HepG2 (cell line): ENCODE results near the gene CDRT4. TPM values are rescaled to one million over a fixed set of nuclear protein-coding genes. Genes with fewer than 3 reads are reported as not detected.

Experiments
- ATAC-seq: fragments of 200-7000 bp; cut with Tn5 transposase; 3 replicates; pipeline ENCODE4 v1.9.1; 2020; ENCODE audit warnings: mild to moderate bottlenecking, moderate library complexity
- BruUV-seq: library from RNA; stranded (reverse); fragments of 400-500 nt; replicated peaks from 2 replicates; lab custom pipeline; 2021; lab: Mats Ljungman, UMichigan
- CTCF ChIA-PET: fragments of 300-600 bp; formaldehyde crosslinking; extraction: SDS; loops from one replicate; lab custom pipeline; 2021; ENCODE audit warnings: low total read pairs, inconsistent platforms, low intra/inter-chr PET ratio; lab: Yijun Ruan, JAX
- POLR2A ChIA-PET: fragments of 350-600 bp; sonication (Branson Sonifier 250); formaldehyde crosslinking; loops from one replicate; lab custom pipeline; 2020; ENCODE audit warnings: antibody characterized with exemption, inconsistent platforms; lab: Yijun Ruan, JAX
- DNase-seq: peaks from one replicate; pipeline ENCODE4 v3.0.0-alpha.2; 2015; ENCODE audit warnings: low spot score
- FAIRE-seq: peaks from 3 replicates; lab custom pipeline; 2011; peaks lifted over from hg19 to GRCh38; lab: Jason Lieb, UNC
- H2AFZ ChIP-seq: one replicate; pipeline ENCODE4 v1.6.1; 2011; ENCODE audit warnings: low read length, inconsistent platforms
- H3K27ac ChIP-seq: fragments of 300-600 bp; 3 replicates; pipeline ENCODE4 v1.8.0; 2011; ENCODE audit warnings: mixed run types, mild to moderate bottlenecking, mixed read lengths, low read length, inconsistent platforms; ENCODE audit not compliant: insufficient read depth; ENCODE audit errors: extremely low read length
- H3K27me3 ChIP-seq, 2 experiments: fragments of 200-600 bp in 1 of 2; 2 replicates in 1 of 2; 3 replicates in 1 of 2; pipeline versions ENCODE4 v1.6.0 to v1.8.0; 2011; ENCODE audit warnings: low read length in 2 of 2, mild to moderate bottlenecking in 2 of 2, moderate library complexity in 2 of 2, inconsistent platforms in 1 of 2; ENCODE audit not compliant: insufficient read depth in 2 of 2, control insufficient read depth in 1 of 2
- H3K36me3 ChIP-seq, 2 experiments: fragments of 200-600 bp in 1 of 2; replicated peaks in 1 of 2; 2 replicates in 1 of 2; 3 replicates in 1 of 2; pipeline versions ENCODE4 v1.5.1 to v1.8.0; 2011; ENCODE audit warnings: low read length in 2 of 2, inconsistent platforms in 1 of 2; ENCODE audit not compliant: insufficient read depth in 2 of 2, control insufficient read depth in 1 of 2
- H3K4me1 ChIP-seq: 2 replicates; pipeline ENCODE4 v1.5.1; 2012; ENCODE audit warnings: low read length, inconsistent platforms; ENCODE audit not compliant: insufficient read depth
- H3K4me2 ChIP-seq: 2 replicates; pipeline ENCODE4 v1.6.0; 2011; ENCODE audit warnings: low read depth, low read length, inconsistent platforms
- H3K4me3 ChIP-seq, 3 experiments: fragments of 200-600 bp in 1 of 3; sonication (generic), shearing (Covaris generic) in 1 of 3; replicated peaks in 1 of 3; 2 replicates each; pipeline ENCODE4 v1.5.1; 2011 to 2016; ENCODE audit warnings: low read length in 3 of 3, inconsistent platforms in 2 of 3, low read depth in 2 of 3, mild to moderate bottlenecking in 2 of 3, control low read depth in 1 of 3, mixed read lengths in 1 of 3; ENCODE audit not compliant: insufficient read depth in 1 of 3
- H3K79me2 ChIP-seq: one replicate; pipeline ENCODE4 v1.6.1; 2011; ENCODE audit warnings: low read length, inconsistent platforms; ENCODE audit not compliant: insufficient read depth
- H3K9ac ChIP-seq: 2 replicates; pipeline ENCODE4 v1.6.0; 2011; ENCODE audit warnings: mild to moderate bottlenecking, low read depth, low read length, inconsistent platforms; ENCODE audit not compliant: insufficient read depth
- H3K9me3 ChIP-seq: 2 replicates; pipeline ENCODE4 v1.5.1; 2012; ENCODE audit warnings: mild to moderate bottlenecking, low read length
- H4K20me1 ChIP-seq: 2 replicates; pipeline ENCODE4 v1.6.0; 2011; ENCODE audit warnings: inconsistent platforms, mild to moderate bottlenecking, low read length, moderate library complexity; ENCODE audit not compliant: insufficient read depth
- CCAR2 ChIP-seq: fragments of 200-400 bp; formaldehyde crosslinking; optimal IDR thresholded peaks from 2 replicates; pipeline ENCODE3; 2018; ENCODE audit warnings: low read depth, mild to moderate bottlenecking, low read length, moderate library complexity
- NFKBIZ ChIP-seq: IDR thresholded peaks from 2 replicates; pipeline ENCODE4 v1.6.1; 2018; ENCODE audit warnings: missing genetic modification reagents, missing compliant biosample characterization
- SMYD3 ChIP-seq: sonication (generic); formaldehyde crosslinking; IDR thresholded peaks from 2 replicates; pipeline ENCODE4 v1.8.1; 2023; ENCODE audit warnings: mild to moderate bottlenecking, missing genetic modification reagents
- ZEB1 ChIP-seq: IDR thresholded peaks from 2 replicates; pipeline ENCODE4 v1.6.1; 2012; ENCODE audit warnings: mild to moderate bottlenecking, low read depth, inconsistent platforms; ENCODE audit not compliant: insufficient replicate concordance
- WGBS: methylation state at CpG from one replicate; pipeline ENCODE4 v1.1.6; 2017; ENCODE audit warnings: low lambda C conversion rate; 5-methylcytosine and 5-hydroxymethylcytosine counted together
- in situ Hi-C: cut with HindIII; loops from 2 replicates; pipeline ENCODE4 v1.10.0; 2017; ENCODE audit warnings: low pct_unique_long_range_greater_than_20kb; ENCODE audit not compliant: extremely low pct_ligation_motif_present
- intact Hi-C: fragments of 100-400 bp; cut with micrococcal nuclease; formaldehyde crosslinking; loops from one replicate; pipeline ENCODE4 v1.10.0; 2022; ENCODE audit not compliant: unreplicated experiment
- polyA plus RNA-seq, 8 experiments: library from polyadenylated mRNA; depleted of rRNA in 3 of 8; stranded (reverse) in 7 of 8; unstranded in 1 of 8; fragments of >200 nt; fragmentation: Illumina TruSeq in 4 of 8; extraction: Trizol in 4 of 8; gene quantifications; 2 replicates each; pipeline versions ENCODE4 v1.2.1 to v1.2.3, GENCODE V29; 2011 to 2016; ENCODE audit warnings: low read depth in 4 of 8, missing spikeins in 1 of 8, mixed read lengths in 1 of 8; ENCODE audit not compliant: insufficient read depth in 1 of 8
- total RNA-seq, 5 experiments: library from RNA; depleted of rRNA; stranded (reverse); fragments of >200 nt; fragmentation: Illumina TruSeq; extraction: Trizol; gene quantifications; 2 replicates each; pipeline ENCODE4 v1.2.3, GENCODE V29; 2016; ENCODE audit warnings: low read depth in 1 of 5
- TF ChIP-seq, protein P1 (sequence below): sonication (generic); formaldehyde crosslinking; IDR thresholded peaks from 2 replicates; pipeline ENCODE4 v1.4.0; 2020; ENCODE audit warnings: mild to moderate bottlenecking, missing genetic modification reagents
- TF ChIP-seq, protein P2 (sequence below): sonication (generic); formaldehyde crosslinking; IDR thresholded peaks from 2 replicates; pipeline ENCODE4 v1.5.1; 2020; ENCODE audit warnings: mild to moderate bottlenecking, missing genetic modification reagents, moderate library complexity

The CDRT4 gene
- total and polyA plus RNA-seq, 2 of the 13 experiments (the other 11 are each of a cell fraction or from before 2014, with no cell fraction given): 5.8 to 12.1 TPM

DNA sequence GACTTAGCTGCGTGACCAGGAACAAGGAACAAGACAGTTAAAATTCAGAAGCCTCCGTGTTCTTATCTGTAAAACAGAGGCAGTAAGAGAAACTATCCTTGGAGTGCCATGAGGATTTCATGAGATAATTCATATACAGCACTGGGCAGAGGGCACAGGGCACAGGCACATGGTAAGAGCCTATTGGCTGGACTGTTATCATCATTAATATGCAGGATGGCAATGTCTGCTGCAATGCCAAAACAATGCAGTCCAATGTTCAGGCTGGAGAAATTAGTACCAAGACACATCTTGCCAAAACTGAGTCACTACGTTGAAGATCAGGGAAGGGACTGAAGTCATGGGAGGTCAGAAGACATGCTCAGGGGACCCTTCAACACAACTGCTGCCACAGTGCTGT is 13.6 kb downstream of the CDRT4 start:
- CTCF ChIA-PET: no interaction called here
- in situ Hi-C loops: no loop called here
- H3K9ac ChIP-seq: no peak overlapping the region
- no peak overlapping the region for H2AFZ ChIP-seq
- WGBS: 100% methylated on average over 2 of the region's 3 CpGs
- no peaks in the 10 kb centered on the region for H4K20me1 ChIP-seq
- POLR2A ChIA-PET: no interaction called here
- ATAC-seq (no peak), FAIRE-seq (no peak), DNase-seq (no peak)
- no peak for TF ChIP-seq CCAR2
- no peaks in the 10 kb centered on the region for H3K27me3 ChIP-seq
- H3K4me2 ChIP-seq: no peak overlapping the region
- BruUV-seq: no TSS peak
- H3K27ac ChIP-seq: no peak overlapping the region
- no peaks in the 10 kb centered on the region for H3K9me3 ChIP-seq
- H3K4me1 ChIP-seq: peaks cover 20% of the 10 kb centered on the region
- no peaks in the 10 kb centered on the region for H3K79me2 ChIP-seq
- H3K36me3 ChIP-seq: peaks cover 25 to 41% of the 10 kb centered on the region in 2 experiments
- H3K4me3 ChIP-seq: no peak overlapping the region
- intact Hi-C loops: no loop called here

DNA sequence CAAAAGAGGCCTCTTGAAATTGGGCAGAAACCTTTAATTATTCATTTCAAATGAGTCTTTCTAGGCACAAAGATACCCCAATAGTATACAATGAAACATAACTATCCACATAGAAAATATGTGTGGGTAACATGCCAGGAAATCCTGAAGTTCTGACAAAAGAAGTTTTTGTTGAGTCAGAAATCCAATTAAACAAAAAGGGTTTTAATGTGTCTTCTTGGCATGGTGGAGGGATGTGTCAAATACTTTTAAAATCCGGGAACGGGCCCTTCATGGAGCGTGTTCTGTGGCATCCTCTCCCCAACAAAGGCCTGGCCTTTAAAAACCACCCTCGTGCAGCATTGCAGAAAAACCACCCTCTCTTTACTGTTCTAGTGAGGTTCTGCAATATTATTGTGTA is 14.2 kb downstream of the CDRT4 start:
- Histone ChIP-seq H3K9me3 (no peaks in the 10 kb centered on the region), H3K9ac (no peak overlapping the region), H3K36me3 (peaks cover 25 to 38% of the 10 kb centered on the region in 2 experiments), H4K20me1 (no peaks in the 10 kb centered on the region), H3K4me2 (no peak overlapping the region), H2AFZ (no peak overlapping the region), H3K27ac (no peak overlapping the region), H3K79me2 (no peaks in the 10 kb centered on the region), H3K27me3 (no peaks in the 10 kb centered on the region), H3K4me3 (no peak overlapping the region), H3K4me1 (peaks cover 15% of the 10 kb centered on the region)
- ChIA-PET POLR2A (no interaction called here), CTCF (no interaction called here)
- in situ Hi-C loops: no loop called here
- intact Hi-C loops: no loop called here
- TF ChIP-seq NFKBIZ (CRISPR knock-in tag): no peak
- no TSS peak for BruUV-seq
- no peak for ATAC-seq
- DNase-seq: no peak
- no peak for FAIRE-seq
- 84% methylated on average over 4 of the region's 4 CpGs for WGBS

DNA sequence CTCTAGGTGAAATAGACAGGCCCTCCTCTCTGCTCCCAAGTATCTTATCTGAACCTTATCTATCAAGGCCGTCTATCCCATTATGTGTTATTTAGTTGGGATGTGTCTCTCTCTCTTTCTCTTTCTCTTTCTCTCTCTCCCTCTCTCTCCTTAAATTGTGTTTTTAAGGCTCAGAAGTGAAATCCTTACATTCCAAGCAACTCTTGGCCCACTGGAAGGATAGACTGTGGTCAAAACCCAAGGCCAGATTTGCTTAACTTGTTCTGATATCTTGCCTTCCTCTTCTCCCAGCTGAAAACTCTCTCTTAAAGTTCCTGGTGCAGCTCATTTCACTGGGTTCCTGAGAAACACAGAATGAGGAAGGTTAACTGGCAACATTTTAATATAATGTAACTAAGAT is 14.7 kb downstream of the CDRT4 start:
- Histone ChIP-seq H3K27ac (no peak overlapping the region), H3K4me1 (peaks cover 10% of the 10 kb centered on the region), H3K27me3 (no peaks in the 10 kb centered on the region), H3K9me3 (no peaks in the 10 kb centered on the region), H3K79me2 (no peaks in the 10 kb centered on the region), H3K36me3 (peaks cover 25 to 37% of the 10 kb centered on the region in 2 experiments), H3K4me2 (no peak overlapping the region), H4K20me1 (no peaks in the 10 kb centered on the region), H3K4me3 (no peak overlapping the region), H3K9ac (no peak overlapping the region), H2AFZ (no peak overlapping the region)
- TF ChIP-seq SMYD3 (CRISPR knock-in tag) (no peak), ZEB1 (no peak)
- TF ChIP-seq, protein P1, sequence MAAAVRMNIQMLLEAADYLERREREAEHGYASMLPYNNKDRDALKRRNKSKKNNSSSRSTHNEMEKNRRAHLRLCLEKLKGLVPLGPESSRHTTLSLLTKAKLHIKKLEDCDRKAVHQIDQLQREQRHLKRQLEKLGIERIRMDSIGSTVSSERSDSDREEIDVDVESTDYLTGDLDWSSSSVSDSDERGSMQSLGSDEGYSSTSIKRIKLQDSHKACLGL (CRISPR knock-in tag): no peak
- TF ChIP-seq, protein P2, sequence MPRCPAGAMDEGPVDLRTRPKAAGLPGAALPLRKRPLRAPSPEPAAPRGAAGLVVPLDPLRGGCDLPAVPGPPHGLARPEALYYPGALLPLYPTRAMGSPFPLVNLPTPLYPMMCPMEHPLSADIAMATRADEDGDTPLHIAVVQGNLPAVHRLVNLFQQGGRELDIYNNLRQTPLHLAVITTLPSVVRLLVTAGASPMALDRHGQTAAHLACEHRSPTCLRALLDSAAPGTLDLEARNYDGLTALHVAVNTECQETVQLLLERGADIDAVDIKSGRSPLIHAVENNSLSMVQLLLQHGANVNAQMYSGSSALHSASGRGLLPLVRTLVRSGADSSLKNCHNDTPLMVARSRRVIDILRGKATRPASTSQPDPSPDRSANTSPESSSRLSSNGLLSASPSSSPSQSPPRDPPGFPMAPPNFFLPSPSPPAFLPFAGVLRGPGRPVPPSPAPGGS (CRISPR knock-in tag): no peak
- POLR2A ChIA-PET: no interaction called here
- in situ Hi-C loops (no loop called here), intact Hi-C loops (no loop called here)
- ATAC-seq: no peak
- CTCF ChIA-PET: no interaction called here
- DNase-seq: no peak
- WGBS: 53% methylated on average over 1 of the region's 1 CpG
- BruUV-seq: no TSS peak
- no peak for FAIRE-seq
